HG02870 (cell line): Measurements from ENCODE around the gene NCS1.
"Not testable (repeated sequence)": the region's sequence is repeated elsewhere in the genome, so short reads cannot be mapped to it uniquely, and the experiment has no call there.

Source experiments
- ATAC-seq: cut with Tn5 transposase; IDR thresholded peaks from one replicate; pipeline ENCODE4 v1.9.1; 2021; ENCODE audit warnings: mild to moderate bottlenecking, moderate library complexity; ENCODE audit not compliant: unreplicated experiment

The NCS1 gene

DNA sequence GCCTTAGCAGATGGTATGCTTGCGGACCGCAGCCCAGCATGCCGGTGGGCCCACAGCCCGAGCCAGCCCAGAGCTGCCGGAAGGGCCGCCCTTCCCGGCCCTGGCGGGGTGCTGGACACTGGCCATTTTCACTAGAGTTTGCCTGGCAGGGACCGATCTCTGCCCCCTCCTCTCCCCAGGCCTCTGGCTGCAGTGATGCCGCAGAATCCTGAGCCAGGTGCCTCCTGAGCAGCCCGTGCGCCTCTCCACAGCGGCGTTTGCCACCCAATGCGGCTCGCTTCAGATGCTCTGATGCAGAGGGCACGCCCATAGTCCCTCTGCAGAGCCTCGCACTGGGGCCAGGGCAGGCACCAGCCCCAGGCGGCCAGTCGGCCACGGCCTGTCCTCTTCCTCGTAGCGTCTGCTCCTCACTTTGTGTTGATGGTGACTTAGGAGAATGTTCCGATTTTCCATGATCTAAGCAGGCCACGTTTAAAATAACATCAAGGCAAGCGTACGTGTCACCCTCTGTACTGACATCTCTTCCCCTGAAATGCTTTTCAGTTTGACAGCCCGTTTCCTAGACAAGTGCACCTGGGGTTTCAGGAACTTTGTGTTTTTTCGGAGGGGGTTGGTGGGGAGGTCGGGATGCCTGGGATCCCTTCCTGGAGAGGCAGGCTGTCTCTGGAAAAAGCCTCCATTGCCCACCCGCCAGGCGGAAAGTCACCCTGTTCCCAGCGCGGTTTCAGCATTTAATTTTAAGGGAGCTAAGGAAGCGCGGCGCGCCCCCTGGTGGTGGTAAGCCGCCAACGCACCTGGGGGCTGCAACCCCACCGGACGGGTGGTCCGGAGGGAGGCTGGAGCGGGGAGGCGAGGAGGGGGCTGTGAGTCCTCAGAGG, 63.6 kb downstream of the NCS1 start:
- no peak for ATAC-seq

DNA sequence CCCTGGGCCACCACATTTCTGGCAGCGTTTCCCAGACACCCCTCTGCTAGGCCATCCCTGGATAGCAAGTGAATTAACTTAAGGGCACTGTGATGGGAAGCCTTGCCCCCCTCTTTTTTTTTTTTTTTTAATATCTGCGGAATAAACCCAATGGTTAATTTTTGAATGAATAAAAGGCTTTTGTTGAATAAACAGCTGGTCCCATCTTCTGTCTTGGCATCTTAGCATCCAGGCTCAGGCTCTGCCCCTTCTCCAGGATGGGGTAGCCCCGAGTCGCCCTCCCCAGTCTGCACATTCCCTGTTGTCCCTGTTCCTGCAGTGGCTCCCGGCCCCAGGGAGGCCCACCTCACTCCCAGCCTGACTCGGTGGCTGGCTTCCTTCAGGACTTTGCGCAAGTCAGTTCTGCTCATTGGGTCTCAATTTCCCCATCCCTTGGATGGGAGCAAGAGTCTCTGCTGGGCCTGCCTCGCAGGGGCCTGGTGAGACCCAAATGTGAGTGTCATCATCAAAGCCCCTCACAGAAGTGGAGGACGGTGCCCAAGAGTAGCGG, 64.3 kb downstream of the NCS1 start:
- no peak for ATAC-seq

GRCh38 chr9:130237076-130237475, 64.9 kb downstream of the NCS1 start:
- no peak for ATAC-seq

- ATAC-seq = no peak
These were observed 65.7 kb downstream of the NCS1 start for GRCh38 chr9:130237763-130238524.

GRCh38 chr9:130239363-130239695, 67.1 kb downstream of the NCS1 start:
- peak; percentile 14 for ATAC-seq

GRCh38 chr9:130239741-130240241, 67.6 kb downstream of the NCS1 start:
- ATAC-seq = peak; percentile 84

- ATAC-seq = no peak
These were observed 68.4 kb downstream of the NCS1 start for GRCh38 chr9:130240410-130241197.

DNA sequence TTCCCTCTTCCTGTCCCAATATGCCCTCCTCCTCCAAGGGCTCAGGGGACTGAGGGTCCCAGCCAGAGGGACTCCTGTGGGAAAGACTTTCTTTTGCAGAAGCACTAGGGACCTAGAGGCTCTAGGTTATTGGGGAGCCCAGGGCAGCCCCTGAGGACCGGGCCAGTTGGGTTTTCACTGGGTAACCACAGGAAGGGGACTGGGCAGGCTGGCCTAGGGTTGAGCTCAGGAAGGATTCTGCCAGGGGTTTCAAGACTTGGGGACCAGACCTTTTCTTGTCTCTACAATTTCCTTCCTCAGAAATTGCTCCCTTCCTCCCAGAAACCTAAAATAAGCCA, 69.0 kb downstream of the NCS1 start:
- no peak for ATAC-seq

DNA sequence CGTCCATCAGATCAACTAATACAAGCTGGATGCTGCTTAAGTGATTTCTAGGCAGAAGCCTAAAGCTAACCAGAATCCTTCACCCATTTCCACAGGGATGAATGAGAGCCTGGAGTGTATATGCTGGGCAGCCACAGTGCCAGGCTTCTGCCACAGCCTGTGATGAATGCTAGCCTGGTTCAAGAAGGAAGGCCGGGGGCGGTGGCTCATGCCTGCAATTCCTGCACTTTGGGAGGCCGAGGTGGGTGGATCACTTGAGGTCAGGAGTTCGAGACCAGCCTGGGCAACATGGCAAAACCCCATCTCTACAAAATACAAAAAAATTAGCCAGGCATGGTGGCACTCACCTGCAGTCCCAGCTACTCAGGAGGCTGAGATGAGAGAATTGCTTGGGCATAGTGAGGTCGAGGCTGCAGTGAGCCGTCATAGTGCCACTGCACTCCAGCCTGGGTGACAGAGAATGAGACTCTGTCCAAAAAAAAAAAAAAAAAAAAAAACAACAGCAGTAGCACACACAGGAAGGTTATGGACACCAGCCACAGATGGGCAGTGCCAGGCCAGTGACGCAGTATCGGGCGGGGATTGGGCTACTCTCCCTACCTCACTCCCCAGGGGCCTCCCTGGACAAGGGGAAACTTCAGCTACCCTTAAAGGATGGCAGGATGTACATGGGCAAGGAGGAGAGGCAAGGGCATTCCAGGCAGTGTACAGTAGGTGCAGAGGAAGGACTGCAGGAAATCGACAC, 70.2 kb downstream of the NCS1 start:
- no peak for ATAC-seq

DNA sequence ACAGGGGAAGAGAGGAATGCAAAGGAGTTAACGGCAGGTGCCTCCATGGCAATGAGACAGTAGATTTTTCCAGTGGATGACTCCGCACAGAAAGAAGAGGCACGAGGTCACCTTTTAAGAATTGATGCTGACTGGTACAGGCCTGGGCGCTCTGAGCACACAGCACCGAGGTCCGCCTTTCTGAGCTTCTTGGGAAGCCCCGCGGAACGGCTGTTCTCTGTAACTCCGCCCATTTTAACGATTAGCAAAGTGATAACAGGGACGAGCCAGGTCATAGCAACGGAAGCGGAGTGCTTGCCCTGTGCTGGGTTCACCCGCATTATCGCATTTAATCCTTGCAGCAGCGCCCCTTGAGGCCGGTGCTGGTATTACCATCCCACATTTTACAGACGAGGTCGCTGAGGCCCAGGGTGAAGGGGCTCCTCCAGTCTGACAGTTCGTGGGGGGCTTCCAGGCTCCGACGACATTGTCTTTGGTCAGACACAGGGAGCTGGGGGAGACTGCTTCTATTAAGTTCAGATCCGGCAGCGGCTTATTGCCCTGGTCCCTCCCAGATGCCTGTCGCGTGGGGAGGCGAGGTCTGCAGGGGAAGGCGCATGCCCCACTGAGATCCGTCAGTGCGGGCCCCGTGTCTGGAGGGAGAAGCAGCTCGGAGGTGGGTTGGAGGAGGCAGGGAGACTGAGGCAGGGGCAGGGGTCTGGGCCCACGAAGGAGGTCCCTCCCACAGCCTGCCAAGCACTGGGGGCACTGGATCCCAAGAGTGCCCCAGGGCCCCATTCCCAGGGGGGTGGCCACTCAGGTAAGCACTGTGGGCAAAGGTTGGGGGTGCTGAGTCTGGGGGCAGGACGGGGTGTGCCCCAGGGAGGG, 71.0 kb downstream of the NCS1 start:
- ATAC-seq = no peak

DNA sequence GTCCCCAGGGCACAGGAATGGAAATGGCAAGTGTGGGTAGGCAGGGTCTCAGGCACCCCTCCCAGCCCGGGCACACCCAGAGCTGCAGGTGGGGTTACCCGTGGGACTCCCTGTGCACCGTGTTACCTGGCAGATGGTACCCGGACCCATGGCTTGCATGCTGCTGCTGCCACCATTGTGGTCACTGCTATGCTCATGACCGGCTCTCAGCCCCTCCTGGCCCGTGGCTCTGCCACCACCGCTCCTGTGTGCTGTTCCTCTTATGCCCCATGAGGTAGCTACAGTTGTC, 71.6 kb downstream of the NCS1 start:
- no peak for ATAC-seq

DNA sequence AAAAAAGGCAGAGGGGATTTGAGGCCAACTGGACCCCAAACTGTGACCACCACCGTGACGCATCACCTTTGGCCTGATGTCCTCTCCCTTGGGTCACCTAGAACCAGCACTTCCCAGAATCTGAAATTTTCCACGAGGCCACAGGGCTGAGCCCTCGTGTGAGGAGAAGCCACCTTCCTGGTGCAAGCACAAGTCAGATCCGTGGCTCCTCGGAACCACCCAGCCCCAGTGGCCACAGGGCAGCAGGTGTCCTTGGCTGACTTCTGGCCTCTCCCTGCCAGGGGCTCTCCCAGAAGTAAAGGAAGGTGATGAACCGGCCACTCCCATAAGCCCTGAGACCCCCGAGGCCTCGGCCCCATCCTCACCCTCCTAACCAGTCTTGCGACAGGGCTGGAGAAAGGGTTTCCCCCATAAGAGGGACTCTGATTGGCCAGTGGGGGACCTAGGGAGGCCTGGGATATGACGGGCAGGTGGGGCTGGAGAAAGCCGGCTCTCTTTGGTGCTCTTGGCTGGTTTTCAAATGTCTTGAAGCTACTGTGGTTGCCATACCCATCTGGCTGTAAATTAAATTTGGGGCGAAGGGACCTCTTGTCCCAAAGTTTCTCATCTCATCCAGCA, 72.5 kb downstream of the NCS1 start:
- ATAC-seq = no peak

GRCh38 chr9:130245474-130245873, 73.3 kb downstream of the NCS1 start:
- ATAC-seq = no peak

GRCh38 chr9:130246126-130246525, 73.9 kb downstream of the NCS1 start:
- ATAC-seq = no peak

- no peak for ATAC-seq
These were observed 82.8 kb downstream of the NCS1 start for GRCh38 chr9:130254747-130255630.

DNA sequence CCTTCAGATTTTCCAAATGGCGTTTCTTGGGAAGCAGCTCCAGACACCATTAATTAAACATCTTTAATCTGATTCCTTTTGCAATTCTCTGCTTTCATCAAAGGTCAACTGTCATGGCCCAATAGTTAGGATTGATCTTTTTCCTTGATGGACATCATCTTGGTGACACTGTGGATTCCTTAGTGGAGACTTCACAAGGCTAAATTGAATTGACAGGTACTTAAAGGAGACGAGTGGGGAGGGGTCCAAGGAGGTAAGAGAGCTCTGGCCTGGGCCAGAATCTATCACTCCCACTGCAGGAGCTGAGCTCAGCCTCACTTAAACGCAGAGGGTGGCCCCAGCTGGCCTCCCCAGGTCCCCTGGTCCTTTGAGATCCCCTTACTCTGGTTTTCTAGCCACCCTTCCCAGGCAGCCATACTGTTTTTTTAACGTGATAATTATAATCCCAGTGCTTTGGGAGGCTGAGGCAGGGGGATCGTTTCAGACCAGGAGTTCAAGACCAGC, 83.5 kb downstream of the NCS1 start:
- no peak for ATAC-seq

GRCh38 chr9:130256644-130257043, 84.4 kb downstream of the NCS1 start:
- ATAC-seq = no peak

DNA sequence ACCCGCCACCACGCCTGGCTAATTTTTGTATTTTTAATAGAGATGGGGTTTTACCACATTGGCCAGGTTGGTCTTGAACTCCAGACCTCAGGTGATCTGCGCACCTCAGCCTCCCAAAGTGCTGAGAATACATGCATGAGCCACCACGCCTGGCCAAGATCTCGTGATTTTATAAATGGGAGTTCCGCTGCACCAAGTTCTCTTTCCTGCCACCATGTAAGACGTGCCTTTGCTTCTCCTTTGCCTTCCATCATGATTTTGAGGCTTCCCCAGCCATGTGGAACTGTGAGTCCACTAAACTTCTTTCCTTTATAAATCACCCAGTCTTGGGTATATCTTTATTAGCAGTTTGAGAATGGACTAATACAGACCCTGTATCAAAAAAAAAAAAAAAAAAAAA, 85.9 kb downstream of the NCS1 start:
- ATAC-seq = not testable (repeated sequence)
